ENCODE measurements around the gene SOWAHD.

- TF ChIP-seq CTCF (conservative IDR thresholded peaks at IDR 0.05; ENCODE audit: low read depth, low read length), result no peak
- no peak for TF ChIP-seq EZH2 (IDR thresholded peaks at IDR 0.05; ENCODE audit: low read length, unreplicated experiment)
Measured at GRCh38 chrX:119735467-119735866, 22.9 kb upstream of the SOWAHD start.
